Left lobe of liver (tissue), 2 donors: ENCODE measurements around the gene EBP. TPM values are rescaled to one million over a fixed set of nuclear protein-coding genes. Genes with fewer than 3 reads are reported as not detected.
A peak's percentile ranks its signal among the peaks of the same experiment; 100 is the strongest.

Experiments used
- ATAC-seq: fragments of 200-7000 bp; cut with Tn5 transposase; one replicate; pipeline ENCODE4 v1.9.1; 2020; ENCODE audit warnings: mild to moderate bottlenecking, moderate library complexity
- DNase-seq: peaks from one replicate; pipeline ENCODE4 v3.0.0-alpha.2; 2020; ENCODE audit warnings: low spot score
- total RNA-seq: library from RNA; stranded (reverse); gene quantifications from one replicate; pipeline ENCODE4 v1.2.1, GENCODE V29; 2021
- donor health status: DM: no; HTN: no; CAD: no; lungs with moderate emphysema.
- donor health status: DM: no; HTN: yes; CAD: no.

The EBP gene
- 267 TPM for total RNA-seq

GRCh38 chrX:48521353-48522243 lies at the start of gene EBP:
EBP (plus strand) TSS chrX:48521808; CDS start chrX:48523772, 1,964 bp downstream.
- ATAC-seq: peak; percentile 96
- peak; percentile 94 for DNase-seq

GRCh38 chrX:48472225-48472624 lies 49.4 kb upstream of the EBP start:
- DNase-seq: no peak
- no peak for ATAC-seq

- no peak for DNase-seq
- ATAC-seq: no peak
Observed at GRCh38 chrX:48472851-48473703, 48.5 kb upstream of the EBP start.

GRCh38 chrX:48473704-48473990 lies 48.0 kb upstream of the EBP start:
- DNase-seq (no peak), ATAC-seq (no peak)

- DNase-seq: no peak
- ATAC-seq: no peak
Observed at GRCh38 chrX:48474127-48474526, 47.5 kb upstream of the EBP start.

GRCh38 chrX:48474581-48474980 lies 47.0 kb upstream of the EBP start:
- DNase-seq (no peak), ATAC-seq (no peak)

GRCh38 chrX:48475296-48475695 lies 46.3 kb upstream of the EBP start:
- ATAC-seq (peak; percentile 63), DNase-seq (no peak)

- ATAC-seq: peak; percentile 94
- DNase-seq: peak; percentile 91
Observed at GRCh38 chrX:48475774-48476577, 45.6 kb upstream of the EBP start, which contains the start of gene FTSJ1. FTSJ1 (plus strand) TSS chrX:48476199; CDS start chrX:48478048, 1,849 bp downstream.

- DNase-seq (no peak), ATAC-seq (no peak)
Observed at GRCh38 chrX:48476919-48477318, 44.7 kb upstream of the EBP start.

GRCh38 chrX:48477960-48478755 lies 43.5 kb upstream of the EBP start:
- no peak for DNase-seq

GRCh38 chrX:48478806-48479205 lies 42.8 kb upstream of the EBP start:
- DNase-seq (no peak), ATAC-seq (no peak)

More at GRCh38 chrX:48477960-48478755, 43.5 kb upstream of the EBP start:
- ATAC-seq: no peak

- no peak for ATAC-seq
- no peak for DNase-seq
Observed at GRCh38 chrX:48480142-48480541, 41.5 kb upstream of the EBP start.

- ATAC-seq: no peak
- DNase-seq: no peak
Observed at GRCh38 chrX:48480583-48480982, 41.0 kb upstream of the EBP start.

- ATAC-seq: no peak
- DNase-seq: no peak
Observed at GRCh38 chrX:48482526-48482925, 39.1 kb upstream of the EBP start.

- no peak for DNase-seq
- ATAC-seq: no peak
Observed at GRCh38 chrX:48487362-48487798, 34.2 kb upstream of the EBP start.

- DNase-seq: no peak
- no peak for ATAC-seq
Observed at GRCh38 chrX:48488034-48488433, 33.6 kb upstream of the EBP start.

- no peak for ATAC-seq
- DNase-seq: no peak
Observed at GRCh38 chrX:48489296-48489695, 32.3 kb upstream of the EBP start.

- DNase-seq (no peak), ATAC-seq (no peak)
Observed at GRCh38 chrX:48489892-48490291, 31.7 kb upstream of the EBP start.

- no peak for ATAC-seq
- no peak for DNase-seq
Observed at GRCh38 chrX:48490661-48491060, 30.9 kb upstream of the EBP start.

GRCh38 chrX:48491809-48492208 lies 29.8 kb upstream of the EBP start:
- ATAC-seq (no peak), DNase-seq (no peak)
